Sigmoid colon (tissue), 7 donors: Measurements from ENCODE around the gene OR10A6. TPM values are rescaled to one million over a fixed set of nuclear protein-coding genes. Genes with fewer than 3 reads are reported as not detected.

Source experiments
- DNase-seq: peaks from one replicate; pipeline ENCODE4 v3.0.0-alpha.2; 2019
- H3K27ac ChIP-seq, 4 donors: fragments of 200-600 bp; sonication (generic); one replicate each; pipeline ENCODE4 v1.5.1; 2016 to 2019; ENCODE audit warnings: mild to moderate bottlenecking in 1 of 4
- H3K27me3 ChIP-seq, 3 donors: fragments of 200-600 bp; sonication (generic); one replicate each; pipeline ENCODE4 v1.5.1; 2019; ENCODE audit warnings: mild to moderate bottlenecking in 1 of 3
- H3K36me3 ChIP-seq, 4 donors: fragments of 200-600 bp; sonication (generic); one replicate each; pipeline ENCODE4 v1.5.1; 2016 to 2019
- H3K4me1 ChIP-seq, 4 donors: fragments of 200-600 bp; sonication (generic); one replicate each; pipeline ENCODE4 v1.5.1; 2017 to 2019
- H3K4me3 ChIP-seq, 4 donors: fragments of 200-600 bp; sonication (generic); one replicate each; pipeline ENCODE4 v1.5.1; 2017 to 2019; ENCODE audit warnings: mild to moderate bottlenecking in 2 of 4, moderate library complexity in 1 of 4
- H3K9me3 ChIP-seq, 4 donors: fragments of 200-600 bp in 3 of 4; sonication (generic) in 3 of 4; one replicate each; pipeline versions ENCODE4 v1.5.1 to v1.6.1; 2013 to 2019
- CTCF ChIP-seq, 4 experiments: fragments of 450-650 bp in 3 of 4; fragments of 200-600 bp in 1 of 4; IDR thresholded peaks; one replicate each; pipeline ENCODE4 v1.5.1; 2016 to 2019; ENCODE audit warnings: antibody characterized with exemption in 4 of 4, mild to moderate bottlenecking in 3 of 4, moderate library complexity in 2 of 4
- EP300 ChIP-seq, 4 donors: sonication (generic); formaldehyde crosslinking; IDR thresholded peaks; one replicate each; pipeline ENCODE4 v1.6.1; 2017; ENCODE audit warnings: antibody characterized with exemption in 4 of 4
- POLR2A ChIP-seq, 2 donors: fragments of 450-650 bp; IDR thresholded peaks; one replicate each; pipeline ENCODE4 v1.6.1; 2016; ENCODE audit warnings: antibody characterized with exemption in 2 of 2, mild to moderate bottlenecking in 2 of 2, moderate library complexity in 2 of 2
- POLR2AphosphoS5 ChIP-seq, 4 donors: sonication (generic); formaldehyde crosslinking; IDR thresholded peaks; one replicate each; pipeline ENCODE4 v1.6.1; 2017; ENCODE audit warnings: antibody characterized with exemption in 4 of 4
- WGBS, 2 donors: extraction: QIAGEN DNeasy Blood & Tissue Kit; methylation state at CpG; one replicate each; pipeline ENCODE4 v1.1.7; 2013; 5-methylcytosine and 5-hydroxymethylcytosine counted together
- intact Hi-C: fragments of 100-400 bp; cut with DNase I; formaldehyde crosslinking; loops from one replicate; pipeline ENCODE4 v1.15.1; 2023
- polyA plus RNA-seq, 3 donors: library from polyadenylated mRNA; stranded (reverse); fragments of 200-250 nt; gene quantifications; one replicate each; pipeline ENCODE4 v1.2.3, GENCODE V29; 2013
- total RNA-seq, 4 donors: library from RNA; depleted of rRNA; stranded (reverse); fragments of >200 nt; gene quantifications; one replicate each; pipeline ENCODE4 v1.1.0, GENCODE V29; 2016
- donor health status: healthy with polysubstance abuse.
- donor health status: Bipolar disorder and iron deficiency.
- donor health status: healthy.

Gene OR10A6
- total and polyA plus RNA-seq, 7 donors = not detected

DNA sequence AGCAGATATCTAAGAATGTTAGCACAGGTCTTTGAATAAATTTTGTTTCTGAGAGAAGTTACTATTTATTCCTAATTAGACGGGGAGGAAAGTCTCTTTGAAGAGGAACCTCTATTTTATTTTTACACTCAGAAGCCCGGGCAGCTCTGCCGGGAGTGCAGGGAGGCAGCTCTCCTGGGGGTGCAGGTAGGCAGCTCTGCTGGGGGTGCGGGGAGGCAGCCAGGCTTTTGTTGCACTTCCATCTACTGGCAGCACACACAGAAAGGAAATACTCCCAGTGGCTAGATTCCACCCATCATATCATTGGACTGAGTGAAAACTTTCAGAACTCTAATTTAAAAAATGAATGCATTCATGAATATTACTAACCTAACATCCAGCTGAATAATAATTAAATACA lies 24.6 kb downstream of the OR10A6 start:
- Histone ChIP-seq H3K9me3 (no peaks in the 10 kb centered on the region), H3K4me1 (no peaks in the 10 kb centered on the region), H3K4me3 (no peak overlapping the region), H3K27ac (no peak overlapping the region), H3K36me3 (no peaks in the 10 kb centered on the region), H3K27me3 (no peaks in the 10 kb centered on the region)
- no peak for TF ChIP-seq POLR2A (IDR thresholded peaks at IDR 0.05)
- TF ChIP-seq EP300 (IDR thresholded peaks at IDR 0.05) = no peak
- TF ChIP-seq POLR2AphosphoS5 (IDR thresholded peaks at IDR 0.05) = no peak
- no peak for TF ChIP-seq CTCF (IDR thresholded peaks at IDR 0.05)
- intact Hi-C loops = no loop called here
- WGBS, 2 donors = 22 to 38% methylated on average over 4 of the region's 4 CpGs
- DNase-seq = no peak

DNA sequence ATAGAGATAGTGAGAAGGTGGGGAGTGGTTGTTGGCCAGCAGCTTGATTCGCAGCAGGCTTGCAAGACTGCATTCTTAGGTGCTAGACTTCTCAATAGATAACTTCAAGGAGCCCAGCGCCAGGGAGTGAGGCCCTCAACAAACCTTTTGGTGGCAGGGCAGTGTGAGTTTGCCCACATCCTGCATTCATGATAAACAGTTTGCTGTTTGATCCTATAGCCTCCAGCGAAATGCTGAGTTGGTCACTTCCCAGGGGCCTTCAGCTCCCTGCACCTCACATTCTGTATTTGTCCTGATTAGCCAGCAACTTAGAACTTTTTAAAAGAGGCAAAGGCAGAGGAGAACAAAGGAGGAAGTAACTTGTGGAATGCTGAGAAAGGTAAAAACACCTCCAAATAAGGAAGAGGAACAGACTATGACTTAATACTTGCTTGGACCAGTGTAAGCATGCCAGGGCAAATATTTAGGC lies 25.1 kb downstream of the OR10A6 start:
- no peak overlapping the region for H3K27ac ChIP-seq
- no peaks in the 10 kb centered on the region for H3K9me3 ChIP-seq
- TF ChIP-seq CTCF (IDR thresholded peaks at IDR 0.05) (no peak), EP300 (IDR thresholded peaks at IDR 0.05) (no peak), POLR2A (IDR thresholded peaks at IDR 0.05) (no peak), POLR2AphosphoS5 (IDR thresholded peaks at IDR 0.05) (no peak)
- DNase-seq = no peak
- H3K36me3 ChIP-seq = no peaks in the 10 kb centered on the region
- no peaks in the 10 kb centered on the region for H3K4me1 ChIP-seq
- 60 to 66% methylated on average over 3 of the region's 3 CpGs for WGBS, 2 donors
- intact Hi-C loops = no loop called here
- no peak overlapping the region for H3K4me3 ChIP-seq
- no peaks in the 10 kb centered on the region for H3K27me3 ChIP-seq

GRCh38 chr11:7905549-7905948 lies 25.5 kb downstream of the OR10A6 start:
- intact Hi-C loops = no loop called here
- Histone ChIP-seq H3K36me3 (no peaks in the 10 kb centered on the region), H3K27ac (no peak overlapping the region), H3K9me3 (no peaks in the 10 kb centered on the region), H3K27me3 (no peaks in the 10 kb centered on the region), H3K4me1 (no peaks in the 10 kb centered on the region), H3K4me3 (no peak overlapping the region)
- DNase-seq = no peak
- no peak for TF ChIP-seq EP300 (IDR thresholded peaks at IDR 0.05)
- no peak for TF ChIP-seq CTCF (IDR thresholded peaks at IDR 0.05)
- TF ChIP-seq POLR2AphosphoS5 (IDR thresholded peaks at IDR 0.05) = no peak
- TF ChIP-seq POLR2A (IDR thresholded peaks at IDR 0.05) = no peak
- WGBS, 2 donors = 85 to 89% methylated on average over 9 of the region's 9 CpGs

GRCh38 chr11:7904917-7905316 lies 26.2 kb downstream of the OR10A6 start:
- Histone ChIP-seq H3K4me3 (no peak overlapping the region), H3K27ac (no peak overlapping the region), H3K36me3 (no peaks in the 10 kb centered on the region), H3K4me1 (no peaks in the 10 kb centered on the region), H3K27me3 (no peaks in the 10 kb centered on the region), H3K9me3 (no peaks in the 10 kb centered on the region)
- WGBS, 2 donors = 74 to 80% methylated on average over 3 of the region's 3 CpGs
- no peak for DNase-seq
- no peak for TF ChIP-seq EP300 (IDR thresholded peaks at IDR 0.05)
- TF ChIP-seq CTCF (IDR thresholded peaks at IDR 0.05) = no peak
- TF ChIP-seq POLR2AphosphoS5 (IDR thresholded peaks at IDR 0.05) = no peak
- TF ChIP-seq POLR2A (IDR thresholded peaks at IDR 0.05) = no peak
- intact Hi-C loops = no loop called here

DNA sequence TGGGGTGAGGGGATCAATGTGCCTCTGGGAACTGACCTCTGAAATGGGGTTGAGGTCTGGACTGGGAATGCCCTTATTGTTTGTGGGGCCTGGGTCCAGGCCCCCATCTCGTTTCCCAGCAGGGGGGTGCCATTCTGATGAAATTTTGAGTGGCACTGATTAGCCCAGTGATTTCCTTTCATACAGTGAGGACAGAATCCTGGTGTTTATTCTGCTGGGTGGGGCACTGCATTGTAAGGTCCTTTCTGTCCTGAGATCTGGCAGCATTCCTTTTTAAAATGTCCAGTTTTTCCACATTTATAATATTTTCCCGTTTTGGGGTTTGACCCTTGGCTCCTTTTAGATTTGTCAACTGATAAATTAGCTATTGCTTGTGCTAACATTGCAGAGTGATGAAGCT lies 27.1 kb downstream of the OR10A6 start:
- intact Hi-C loops = no loop called here
- H3K4me3 ChIP-seq = no peak overlapping the region

More for the DNA sequence above, 27.1 kb downstream of the OR10A6 start:
- no peaks in the 10 kb centered on the region for H3K36me3 ChIP-seq
- H3K4me1 ChIP-seq = no peaks in the 10 kb centered on the region
- DNase-seq = no peak
- 9 to 22% methylated on average over 2 of the region's 2 CpGs for WGBS, 2 donors
- TF ChIP-seq POLR2A (IDR thresholded peaks at IDR 0.05) (no peak), EP300 (IDR thresholded peaks at IDR 0.05) (no peak), POLR2AphosphoS5 (IDR thresholded peaks at IDR 0.05) (no peak), CTCF (IDR thresholded peaks at IDR 0.05) (no peak)
- peaks cover 0 to 5% (median 0%) of the 10 kb centered on the region in 4 donors for H3K9me3 ChIP-seq
- H3K27me3 ChIP-seq = no peaks in the 10 kb centered on the region
- no peak overlapping the region for H3K27ac ChIP-seq
